Measurements from ENCODE around the gene DNAH12. TPM values are rescaled to one million over a fixed set of nuclear protein-coding genes. Genes with fewer than 3 reads are reported as not detected.

The DNAH12 gene
- total RNA-seq, 4 donors from 2014 or later: 0.02 to 0.04 TPM; not detected in 2

GRCh38 chr3:57530071-57530608 lies 14.0 kb downstream of the DNAH12 start:
- no peaks in the 10 kb centered on the region for H3K27me3 ChIP-seq
- ATAC-seq: no peak

GRCh38 chr3:57518276-57518915 lies 25.7 kb downstream of the DNAH12 start:
- no peaks in the 10 kb centered on the region for H3K4me1 ChIP-seq
- ATAC-seq (no peak), DNase-seq (no peak)
- H3K27ac ChIP-seq: no peak overlapping the region
- no peak for TF ChIP-seq POLR2A (IDR thresholded peaks at IDR 0.05)
- no peak for TF ChIP-seq CTCF (IDR thresholded peaks at IDR 0.05 in 4 of 5, conservative IDR thresholded peaks at IDR 0.05 in 1 of 5)
- H3K27me3 ChIP-seq: no peaks in the 10 kb centered on the region
- intact Hi-C loops (cut with DNase I; ENCODE audit: low total_unique reads): no loop called here
- H3K4me3 ChIP-seq: no peak overlapping the region
- in situ Hi-C loops (cut with MboI; ENCODE audit: low sequenced_read_pairs in 4 of 4): no loop called here
- H3K36me3 ChIP-seq: no peaks in the 10 kb centered on the region
- H3K9me3 ChIP-seq: no peaks in the 10 kb centered on the region

More at GRCh38 chr3:57530071-57530608, 14.0 kb downstream of the DNAH12 start:
- Histone ChIP-seq H3K4me3 (no peak overlapping the region), H3K27ac (no peak overlapping the region), H3K36me3 (no peaks in the 10 kb centered on the region), H3K9me3 (no peaks in the 10 kb centered on the region), H3K4me1 (no peaks in the 10 kb centered on the region)
- TF ChIP-seq POLR2A (IDR thresholded peaks at IDR 0.05) (no peak), CTCF (IDR thresholded peaks at IDR 0.05 in 4 of 5, conservative IDR thresholded peaks at IDR 0.05 in 1 of 5) (no peak)
- no peak for DNase-seq
- intact Hi-C loops (cut with DNase I; ENCODE audit: low total_unique reads): no loop called here
- in situ Hi-C loops (cut with MboI; ENCODE audit: low sequenced_read_pairs in 4 of 4): no loop called here

DNA sequence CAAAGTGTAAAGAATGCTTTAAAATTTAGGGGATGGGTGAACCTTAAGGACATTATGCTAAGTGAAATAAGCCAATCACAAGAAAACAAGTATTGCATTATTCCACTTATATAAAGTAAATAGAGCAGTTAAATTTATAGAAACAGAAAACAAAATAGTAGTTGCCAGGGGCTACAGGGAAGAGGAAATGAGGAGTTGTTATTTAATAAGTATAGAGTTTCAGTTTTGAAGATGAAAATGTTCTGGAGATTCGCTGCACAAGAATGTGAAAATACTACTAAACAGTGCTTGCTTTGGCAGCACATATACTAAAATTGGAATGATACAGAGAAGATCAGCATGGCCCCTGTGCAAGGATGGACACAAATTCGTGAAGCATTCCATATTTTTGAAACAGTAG lies 32.0 kb downstream of the DNAH12 start:
- no peak overlapping the region for H3K4me3 ChIP-seq
- in situ Hi-C loops (cut with MboI; ENCODE audit: low sequenced_read_pairs in 4 of 4) (no loop called here), intact Hi-C loops (cut with DNase I; ENCODE audit: low total_unique reads) (no loop called here)
- no peaks in the 10 kb centered on the region for H3K9me3 ChIP-seq
- no peaks in the 10 kb centered on the region for H3K4me1 ChIP-seq
- ATAC-seq: no peak
- TF ChIP-seq POLR2A (IDR thresholded peaks at IDR 0.05) (no peak), CTCF (IDR thresholded peaks at IDR 0.05 in 4 of 5, conservative IDR thresholded peaks at IDR 0.05 in 1 of 5) (no peak)
- DNase-seq: no peak
- H3K27ac ChIP-seq: no peak overlapping the region
- no peaks in the 10 kb centered on the region for H3K27me3 ChIP-seq
- H3K36me3 ChIP-seq: no peaks in the 10 kb centered on the region

GRCh38 chr3:57505901-57506300 lies 38.2 kb downstream of the DNAH12 start:
- Histone ChIP-seq H3K27me3 (peaks cover 0 to 3% (median 0%) of the 10 kb centered on the region in 3 donors), H3K27ac (no peak overlapping the region), H3K4me1 (no peaks in the 10 kb centered on the region), H3K36me3 (no peaks in the 10 kb centered on the region), H3K9me3 (no peaks in the 10 kb centered on the region), H3K4me3 (no peak overlapping the region)
- intact Hi-C loops (cut with DNase I; ENCODE audit: low total_unique reads): no loop called here
- ATAC-seq: no peak
- DNase-seq: no peak
- in situ Hi-C loops (cut with MboI; ENCODE audit: low sequenced_read_pairs in 4 of 4): no loop called here
- TF ChIP-seq POLR2A (IDR thresholded peaks at IDR 0.05) (no peak), CTCF (IDR thresholded peaks at IDR 0.05 in 4 of 5, conservative IDR thresholded peaks at IDR 0.05 in 1 of 5) (no peak)
